ENCODE measurements around the gene CAPN5. TPM values are rescaled to one million over a fixed set of nuclear protein-coding genes. Genes with fewer than 3 reads are reported as not detected.
A peak's percentile ranks its signal among the peaks of the same experiment; 100 is the strongest.

Gene CAPN5
- total RNA-seq, 1 donor from 2014 or later, result 7.8 TPM

GRCh38 chr11:77104727-77105126 lies 38.0 kb downstream of the CAPN5 start:
- DNase-seq (ENCODE audit: low read depth), result no peak
- Histone ChIP-seq H3K27me3 (ENCODE audit: control insufficient read depth, insufficient read depth, low read length) (no peaks in the 10 kb centered on the region), H3K36me3 (ENCODE audit: control insufficient read depth, insufficient read depth, low read length) (no peaks in the 10 kb centered on the region), H3K4me3 (ENCODE audit: low read depth, low read length) (no peak overlapping the region)
- TF ChIP-seq CTCF (IDR thresholded peaks at IDR 0.05; ENCODE audit: insufficient read depth, low read length, poor library complexity, severe bottlenecking), result no peak

GRCh38 chr11:77106321-77106720 lies 39.5 kb downstream of the CAPN5 start:
- no peak for TF ChIP-seq CTCF (IDR thresholded peaks at IDR 0.05; ENCODE audit: insufficient read depth, low read length, poor library complexity, severe bottlenecking)
- Histone ChIP-seq H3K4me3 (ENCODE audit: low read depth, low read length) (no peak overlapping the region), H3K36me3 (ENCODE audit: control insufficient read depth, insufficient read depth, low read length) (no peaks in the 10 kb centered on the region), H3K27me3 (ENCODE audit: control insufficient read depth, insufficient read depth, low read length) (no peaks in the 10 kb centered on the region)
- no peak for DNase-seq (ENCODE audit: low read depth)

GRCh38 chr11:77106759-77107158 lies 40.0 kb downstream of the CAPN5 start:
- Histone ChIP-seq H3K4me3 (ENCODE audit: low read depth, low read length) (no peak overlapping the region), H3K36me3 (ENCODE audit: control insufficient read depth, insufficient read depth, low read length) (no peaks in the 10 kb centered on the region), H3K27me3 (ENCODE audit: control insufficient read depth, insufficient read depth, low read length) (no peaks in the 10 kb centered on the region)
- no peak for DNase-seq (ENCODE audit: low read depth)
- no peak for TF ChIP-seq CTCF (IDR thresholded peaks at IDR 0.05; ENCODE audit: insufficient read depth, low read length, poor library complexity, severe bottlenecking)

GRCh38 chr11:77107950-77108349 lies 41.2 kb downstream of the CAPN5 start:
- DNase-seq (ENCODE audit: low read depth), result peak; percentile 81
- H3K4me3 ChIP-seq (ENCODE audit: low read depth, low read length), result no peak overlapping the region
- no peak for TF ChIP-seq CTCF (IDR thresholded peaks at IDR 0.05; ENCODE audit: insufficient read depth, low read length, poor library complexity, severe bottlenecking)
- H3K36me3 ChIP-seq (ENCODE audit: control insufficient read depth, insufficient read depth, low read length), result no peaks in the 10 kb centered on the region
- no peaks in the 10 kb centered on the region for H3K27me3 ChIP-seq (ENCODE audit: control insufficient read depth, insufficient read depth, low read length)

GRCh38 chr11:77108436-77108835 lies 41.7 kb downstream of the CAPN5 start:
- no peak for TF ChIP-seq CTCF (IDR thresholded peaks at IDR 0.05; ENCODE audit: insufficient read depth, low read length, poor library complexity, severe bottlenecking)
- no peaks in the 10 kb centered on the region for H3K27me3 ChIP-seq (ENCODE audit: control insufficient read depth, insufficient read depth, low read length)
- no peaks in the 10 kb centered on the region for H3K36me3 ChIP-seq (ENCODE audit: control insufficient read depth, insufficient read depth, low read length)
- DNase-seq (ENCODE audit: low read depth), result no peak
- H3K4me3 ChIP-seq (ENCODE audit: low read depth, low read length), result no peak overlapping the region

- no peak for DNase-seq (ENCODE audit: low read depth)
- TF ChIP-seq CTCF (IDR thresholded peaks at IDR 0.05; ENCODE audit: insufficient read depth, low read length, poor library complexity, severe bottlenecking), result no peak
Measured at GRCh38 chr11:77109236-77110019, 42.7 kb downstream of the CAPN5 start.

More at GRCh38 chr11:77109236-77110019, 42.7 kb downstream of the CAPN5 start:
- H3K4me3 ChIP-seq (ENCODE audit: low read depth, low read length), result no peak overlapping the region
- H3K36me3 ChIP-seq (ENCODE audit: control insufficient read depth, insufficient read depth, low read length), result no peaks in the 10 kb centered on the region
- H3K27me3 ChIP-seq (ENCODE audit: control insufficient read depth, insufficient read depth, low read length), result no peaks in the 10 kb centered on the region
